GM13976 (cell line): ENCODE results near the gene CEACAM8.
"Not testable (repeated sequence)": the region's sequence is repeated elsewhere in the genome, so short reads cannot be mapped to it uniquely, and the experiment has no call there.

ENCODE experiments used
- DNase-seq: peaks from one replicate; pipeline ENCODE4 v3.0.0; 2012; ENCODE audit warnings: low spot score
- in situ Hi-C: fragments of 300-500 bp; cut with MboI; formaldehyde crosslinking; loops from one replicate; pipeline ENCODE4 v1.12.0; 2022; ENCODE audit warnings: low sequenced_read_pairs, mixed read lengths, inconsistent platforms; ENCODE audit not compliant: unreplicated experiment
- TF ChIP-seq, protein P1 (sequence below): IDR thresholded peaks from 2 replicates; pipeline ENCODE4 v1.5.1; 2012; ENCODE audit warnings: borderline replicate concordance, mild to moderate bottlenecking; ENCODE audit not compliant: insufficient read depth; ENCODE audit errors: extremely low read depth, missing control alignments, control extremely low read depth

CEACAM8 gene

DNA sequence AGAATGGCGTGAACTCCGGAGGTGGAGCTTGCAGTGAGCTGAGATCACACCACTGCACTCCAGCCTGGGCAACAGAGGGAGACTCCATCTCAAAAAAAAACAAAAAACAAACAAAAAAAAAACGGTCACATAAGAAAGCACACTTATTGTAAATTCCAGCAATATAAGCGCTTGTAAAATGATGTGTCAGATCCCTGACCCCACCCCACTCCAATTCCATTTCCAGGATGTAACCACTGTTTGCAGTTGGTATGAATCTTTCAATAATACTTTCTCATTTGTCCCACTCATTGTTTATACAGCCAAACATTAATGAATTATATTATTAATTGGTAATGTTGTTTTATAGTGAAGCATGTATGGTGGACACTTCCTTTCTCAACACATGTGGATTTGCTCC is 50.6 kb downstream of the CEACAM8 start:
- in situ Hi-C loops = no loop called here
- TF ChIP-seq, protein P1, sequence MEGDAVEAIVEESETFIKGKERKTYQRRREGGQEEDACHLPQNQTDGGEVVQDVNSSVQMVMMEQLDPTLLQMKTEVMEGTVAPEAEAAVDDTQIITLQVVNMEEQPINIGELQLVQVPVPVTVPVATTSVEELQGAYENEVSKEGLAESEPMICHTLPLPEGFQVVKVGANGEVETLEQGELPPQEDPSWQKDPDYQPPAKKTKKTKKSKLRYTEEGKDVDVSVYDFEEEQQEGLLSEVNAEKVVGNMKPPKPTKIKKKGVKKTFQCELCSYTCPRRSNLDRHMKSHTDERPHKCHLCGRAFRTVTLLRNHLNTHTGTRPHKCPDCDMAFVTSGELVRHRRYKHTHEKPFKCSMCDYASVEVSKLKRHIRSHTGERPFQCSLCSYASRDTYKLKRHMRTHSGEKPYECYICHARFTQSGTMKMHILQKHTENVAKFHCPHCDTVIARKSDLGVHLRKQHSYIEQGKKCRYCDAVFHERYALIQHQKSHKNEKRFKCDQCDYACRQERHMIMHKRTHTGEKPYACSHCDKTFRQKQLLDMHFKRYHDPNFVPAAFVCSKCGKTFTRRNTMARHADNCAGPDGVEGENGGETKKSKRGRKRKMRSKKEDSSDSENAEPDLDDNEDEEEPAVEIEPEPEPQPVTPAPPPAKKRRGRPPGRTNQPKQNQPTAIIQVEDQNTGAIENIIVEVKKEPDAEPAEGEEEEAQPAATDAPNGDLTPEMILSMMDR = no peak
- DNase-seq = no peak

DNA sequence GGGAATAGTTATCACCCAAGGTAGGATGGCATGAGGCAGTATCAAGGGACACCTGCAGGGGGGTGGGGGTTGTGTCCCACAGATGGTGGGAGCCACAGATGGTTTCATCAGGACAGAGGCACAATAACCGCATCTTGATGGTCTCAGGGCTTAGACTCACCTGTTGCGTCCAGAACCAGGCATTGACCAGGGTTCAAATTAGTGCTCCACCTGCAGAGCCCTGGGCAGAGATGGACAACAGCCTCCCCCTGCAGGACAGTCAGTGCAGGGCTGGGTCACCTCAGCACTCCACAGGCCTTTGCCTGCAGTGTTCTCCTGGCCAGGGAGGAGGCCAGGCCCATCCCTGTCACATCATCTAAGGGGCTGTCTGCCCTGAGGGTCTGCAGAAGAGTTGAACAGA is 51.9 kb downstream of the CEACAM8 start:
- TF ChIP-seq, protein P1 = no peak
- no peak for DNase-seq
- in situ Hi-C loops = no loop called here

DNA sequence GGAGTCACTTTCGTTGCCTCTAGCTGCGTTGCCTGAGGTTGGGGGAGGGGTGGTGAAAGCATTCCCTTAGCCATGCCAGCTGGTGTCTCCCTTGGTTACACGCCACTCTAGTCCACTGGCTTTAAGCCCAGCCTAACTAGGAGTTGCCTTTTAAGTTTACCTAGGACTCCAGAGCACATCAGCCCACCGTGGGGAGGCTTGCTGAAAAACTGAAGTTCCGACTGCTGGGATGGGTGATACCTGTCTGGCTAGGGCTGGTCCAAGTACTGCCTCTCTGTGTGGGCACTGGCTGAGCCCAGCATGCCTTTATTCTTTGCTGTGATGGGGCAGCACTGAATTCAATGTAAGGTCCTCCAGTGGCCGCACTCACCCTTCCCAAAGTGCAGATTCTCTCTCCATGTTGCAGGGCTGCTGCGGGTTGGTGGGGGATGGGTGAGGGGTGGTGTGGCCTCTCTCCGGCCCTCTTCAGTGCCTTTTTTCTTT is 54.6 kb downstream of the CEACAM8 start:
- in situ Hi-C loops = no loop called here
- DNase-seq = no peak
- TF ChIP-seq, protein P1 = no peak

DNA sequence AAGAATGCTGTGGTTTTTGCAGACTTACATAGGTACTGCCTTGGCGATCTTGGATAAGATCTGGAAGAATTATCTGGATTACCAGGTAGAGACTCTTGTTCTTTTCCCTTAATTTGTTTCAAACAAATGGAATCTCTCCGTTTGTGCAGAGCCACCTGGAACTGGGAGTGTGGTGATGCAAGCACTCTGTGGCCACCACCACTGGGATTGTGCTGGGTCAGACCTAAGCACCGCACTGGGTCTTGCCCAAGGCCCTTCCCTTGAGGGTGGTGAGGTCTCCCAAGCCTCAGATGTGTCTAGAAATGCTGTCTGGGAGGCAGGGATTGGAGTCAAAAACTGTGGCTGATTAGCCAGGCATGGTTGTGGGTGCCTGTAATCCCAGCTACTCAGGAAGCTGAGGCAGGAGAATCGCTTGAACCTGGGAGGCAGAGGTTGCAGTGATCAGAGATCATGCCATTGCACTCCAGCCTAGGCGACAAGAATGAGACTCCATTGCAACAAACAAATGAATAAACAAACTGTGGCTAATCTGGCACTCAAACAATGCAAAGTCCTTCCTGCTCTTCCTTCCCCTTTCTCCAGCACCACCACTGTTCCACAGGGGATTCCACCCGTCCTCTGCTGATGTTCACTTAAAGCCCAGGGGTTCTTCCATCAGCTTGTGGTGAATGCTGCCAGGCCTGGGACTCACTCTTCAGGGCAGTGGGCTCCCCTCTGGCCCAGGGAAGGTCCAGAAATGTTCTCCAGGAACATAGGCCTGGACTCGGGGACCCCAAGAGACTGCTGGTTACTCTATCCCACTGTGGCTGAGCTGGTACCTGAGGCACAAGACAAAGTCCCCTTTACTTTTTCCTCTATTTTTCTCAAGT is 55.6 kb downstream of the CEACAM8 start:
- DNase-seq = no peak
- TF ChIP-seq, protein P1 = no peak
- in situ Hi-C loops = no loop called here

DNA sequence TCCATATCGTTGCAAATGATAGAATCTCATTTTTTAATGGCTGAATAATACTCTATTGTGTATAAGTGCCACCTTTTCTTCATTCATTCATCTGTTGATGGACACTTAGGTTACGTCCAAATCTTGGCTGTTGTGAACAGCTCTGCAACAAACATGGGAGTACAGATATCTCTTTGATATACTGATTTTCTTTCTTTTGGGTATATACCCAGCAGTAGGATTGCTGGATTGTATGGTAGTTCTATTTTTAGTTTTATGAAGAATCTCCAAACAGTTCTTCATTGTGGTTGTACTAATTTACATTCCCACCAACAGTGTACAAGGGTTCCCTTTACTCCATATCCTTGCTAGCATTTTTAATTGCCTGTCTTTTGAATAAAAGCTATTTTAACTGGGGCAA is 59.4 kb downstream of the CEACAM8 start:
- DNase-seq, in situ Hi-C loops: not testable (repeated sequence)

DNA sequence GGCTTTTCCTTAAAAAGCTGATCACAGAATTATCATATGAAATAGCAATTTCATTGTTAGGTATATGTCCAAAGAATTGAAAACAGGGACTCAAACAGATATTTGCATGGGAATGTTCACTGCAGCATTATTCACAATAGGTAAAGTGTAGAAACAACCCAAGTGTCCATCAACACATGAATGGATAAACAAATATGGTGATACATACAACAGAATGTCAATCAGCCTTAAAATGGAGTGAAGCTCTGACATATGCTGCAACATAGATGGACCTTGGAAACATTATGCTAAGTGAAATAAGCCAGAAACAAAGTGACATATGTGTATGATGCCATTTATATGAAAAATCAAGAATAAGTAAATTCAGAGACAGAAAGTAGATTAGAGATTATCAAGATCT is 60.3 kb downstream of the CEACAM8 start:
- TF ChIP-seq, protein P1 = no peak
- no peak for DNase-seq
- in situ Hi-C loops = no loop called here

DNA sequence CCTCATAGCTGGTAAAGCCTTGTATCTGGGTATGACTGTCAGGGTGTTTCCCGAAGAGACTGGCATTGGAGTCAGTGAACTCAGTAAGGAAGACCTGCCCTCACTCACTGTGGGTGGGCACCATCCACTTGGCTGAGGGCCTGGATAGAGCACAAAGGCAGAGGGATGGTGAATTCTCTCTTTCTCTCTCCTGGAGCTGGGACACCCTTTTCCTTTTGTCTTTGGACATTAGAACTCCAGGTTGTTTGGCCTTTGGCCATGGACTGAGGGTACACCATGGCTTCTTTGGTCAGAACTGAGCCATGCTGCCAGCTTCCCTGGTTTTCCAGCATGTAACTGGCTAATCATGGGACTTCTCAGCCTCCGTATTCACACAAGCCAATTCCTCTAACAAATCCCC is 61.8 kb downstream of the CEACAM8 start:
- TF ChIP-seq, protein P1 = no peak
- DNase-seq = no peak
- in situ Hi-C loops = no loop called here
